ENCODE measurements around the gene MS4A7.

The MS4A7 gene

GRCh38 chr11:60389279-60389910, 11.1 kb downstream of the MS4A7 start:
- DNase-seq (peak; percentile 54), ATAC-seq (replicated peaks) (peak; percentile 99)
- Mint-ChIP-seq H3K27me3 (no peaks in the 10 kb centered on the region), H3K27ac (peak overlapping the region; percentile 65), H3K36me3 (peaks cover 13 to 26% of the 10 kb centered on the region in 2 donors), H3K4me1 (peaks cover 19 to 33% of the 10 kb centered on the region in 2 donors), H3K4me3 (peak overlapping the region; percentile 0 to 37), H3K9me3 (peaks cover 5% of the 10 kb centered on the region in 2 donors)

- Mint-ChIP-seq H3K27ac (peak overlapping the region; percentile 79), H3K9me3 (peaks cover 5 to 6% of the 10 kb centered on the region in 2 donors), H3K27me3 (no peaks in the 10 kb centered on the region), H3K4me3 (no peak overlapping the region), H3K36me3 (peaks cover 15 to 21% of the 10 kb centered on the region in 2 donors), H3K4me1 (peaks cover 24 to 32% of the 10 kb centered on the region in 2 donors)
- DNase-seq (no peak), ATAC-seq (replicated peaks) (peak in 1 of 2 donors; percentile 22)
Measured at GRCh38 chr11:60390419-60390818, 12.1 kb downstream of the MS4A7 start.

GRCh38 chr11:60392361-60392760, 14.0 kb downstream of the MS4A7 start:
- no peaks in the 10 kb centered on the region for H3K27me3 Mint-ChIP-seq
- H3K9me3 Mint-ChIP-seq = peaks cover 0 to 5% of the 10 kb centered on the region in 2 donors
- H3K36me3 Mint-ChIP-seq = peaks cover 8 to 14% of the 10 kb centered on the region in 2 donors
- no peak for DNase-seq
- ATAC-seq (replicated peaks) = no peak
- peaks cover 38 to 40% of the 10 kb centered on the region in 2 donors for H3K4me1 Mint-ChIP-seq
- no peak overlapping the region for H3K27ac Mint-ChIP-seq
- no peak overlapping the region for H3K4me3 Mint-ChIP-seq

GRCh38 chr11:60393016-60393415, 14.7 kb downstream of the MS4A7 start:
- no peak for ATAC-seq (replicated peaks)
- Mint-ChIP-seq H3K27ac (no peak overlapping the region), H3K4me3 (no peak overlapping the region), H3K9me3 (peaks cover 0 to 5% of the 10 kb centered on the region in 2 donors), H3K36me3 (peaks cover 7 to 8% of the 10 kb centered on the region in 2 donors), H3K27me3 (no peaks in the 10 kb centered on the region), H3K4me1 (peaks cover 43 to 45% of the 10 kb centered on the region in 2 donors)
- no peak for DNase-seq

- Mint-ChIP-seq H3K9me3 (peaks cover 0 to 5% of the 10 kb centered on the region in 2 donors), H3K36me3 (peaks cover 8 to 10% of the 10 kb centered on the region in 2 donors), H3K4me1 (peaks cover 30 to 45% of the 10 kb centered on the region in 2 donors), H3K27me3 (no peaks in the 10 kb centered on the region), H3K4me3 (no peak overlapping the region), H3K27ac (no peak overlapping the region)
- ATAC-seq (replicated peaks) (no peak), DNase-seq (no peak)
Measured at GRCh38 chr11:60394666-60395380, 16.5 kb downstream of the MS4A7 start.

GRCh38 chr11:60396382-60396781, 18.1 kb downstream of the MS4A7 start, which contains the start of gene MS4A14:
MS4A14 (plus strand) TSS chr11:60396459; CDS start chr11:60396579, 120 bp downstream.
- Mint-ChIP-seq H3K4me1 (peaks cover 28 to 46% of the 10 kb centered on the region in 2 donors), H3K4me3 (peak within 1 kb of the TSS; percentile 16 to 51), H3K9me3 (peaks cover 1 to 3% of the 10 kb centered on the region in 2 donors), H3K27ac (peak within 1 kb of the TSS; percentile 92), H3K27me3 (no peaks in the 10 kb centered on the region), H3K36me3 (peaks cover 6 to 13% of the 10 kb centered on the region in 2 donors)
- no peak for DNase-seq
- ATAC-seq (replicated peaks) = peak; percentile 60 to 72

GRCh38 chr11:60396799-60397198, 18.5 kb downstream of the MS4A7 start:
- peaks cover 6 to 17% of the 10 kb centered on the region in 2 donors for H3K36me3 Mint-ChIP-seq
- H3K27me3 Mint-ChIP-seq = no peaks in the 10 kb centered on the region
- H3K27ac Mint-ChIP-seq = peak overlapping the region; percentile 92
- peak; percentile 16 for DNase-seq
- H3K4me3 Mint-ChIP-seq = peak overlapping the region; percentile 16 to 51
- peak; percentile 94 for ATAC-seq (replicated peaks)
- peaks cover 31 to 49% of the 10 kb centered on the region in 2 donors for H3K4me1 Mint-ChIP-seq
- H3K9me3 Mint-ChIP-seq = peaks cover 3 to 5% of the 10 kb centered on the region in 2 donors

GRCh38 chr11:60420015-60420414, 41.7 kb downstream of the MS4A7 start:
- ATAC-seq (replicated peaks) (no peak), DNase-seq (no peak)
- Mint-ChIP-seq H3K36me3 (peaks cover 9% of the 10 kb centered on the region in 2 donors), H3K27ac (no peak overlapping the region), H3K9me3 (peaks cover 10 to 11% of the 10 kb centered on the region in 2 donors), H3K4me3 (no peak overlapping the region), H3K4me1 (peaks cover 15 to 30% of the 10 kb centered on the region in 2 donors), H3K27me3 (no peaks in the 10 kb centered on the region)

- Mint-ChIP-seq H3K27me3 (no peaks in the 10 kb centered on the region), H3K9me3 (peaks cover 4 to 6% of the 10 kb centered on the region in 2 donors), H3K4me1 (peaks cover 9% of the 10 kb centered on the region in 2 donors), H3K4me3 (no peak overlapping the region), H3K27ac (no peak overlapping the region), H3K36me3 (peaks cover 0 to 3% of the 10 kb centered on the region in 2 donors)
- DNase-seq (no peak), ATAC-seq (replicated peaks) (no peak)
Measured at GRCh38 chr11:60422609-60423008, 44.3 kb downstream of the MS4A7 start.

GRCh38 chr11:60428517-60428916, 50.2 kb downstream of the MS4A7 start:
- no peak overlapping the region for H3K4me3 Mint-ChIP-seq
- ATAC-seq (replicated peaks) (peak in 1 of 2 donors; percentile 14), DNase-seq (no peak)
- no peaks in the 10 kb centered on the region for H3K36me3 Mint-ChIP-seq
- no peak overlapping the region for H3K27ac Mint-ChIP-seq
- H3K9me3 Mint-ChIP-seq = peaks cover 0 to 3% of the 10 kb centered on the region in 2 donors
- no peaks in the 10 kb centered on the region for H3K27me3 Mint-ChIP-seq
- H3K4me1 Mint-ChIP-seq = peaks cover 13 to 17% of the 10 kb centered on the region in 2 donors

- no peak within 1 kb of the TSS for H3K27ac Mint-ChIP-seq
- H3K27me3 Mint-ChIP-seq = no peaks in the 10 kb centered on the region
- H3K9me3 Mint-ChIP-seq = peaks cover 0 to 3% of the 10 kb centered on the region in 2 donors
- ATAC-seq (replicated peaks) (no peak), DNase-seq (no peak)
- H3K4me1 Mint-ChIP-seq = peaks cover 15 to 24% of the 10 kb centered on the region in 2 donors
- no peaks in the 10 kb centered on the region for H3K36me3 Mint-ChIP-seq
- no peak within 1 kb of the TSS for H3K4me3 Mint-ChIP-seq
Measured at GRCh38 chr11:60429272-60429671, 50.9 kb downstream of the MS4A7 start, which contains the start of gene MS4A5. MS4A5 (plus strand) TSS chr11:60429572; CDS start chr11:60429675, 103 bp downstream.

- Mint-ChIP-seq H3K27ac (no peak overlapping the region), H3K4me3 (no peak overlapping the region), H3K4me1 (peaks cover 12 to 26% of the 10 kb centered on the region in 2 donors), H3K27me3 (no peaks in the 10 kb centered on the region), H3K36me3 (no peaks in the 10 kb centered on the region), H3K9me3 (peaks cover 0 to 3% of the 10 kb centered on the region in 2 donors)
- no peak for DNase-seq
- ATAC-seq (replicated peaks) = no peak
Measured at GRCh38 chr11:60431251-60431650, 52.9 kb downstream of the MS4A7 start.

GRCh38 chr11:60433401-60433800, 55.1 kb downstream of the MS4A7 start:
- DNase-seq (no peak), ATAC-seq (replicated peaks) (no peak)
- H3K27me3 Mint-ChIP-seq = no peaks in the 10 kb centered on the region
- H3K9me3 Mint-ChIP-seq = peaks cover 0 to 3% of the 10 kb centered on the region in 2 donors
- peaks cover 9 to 20% of the 10 kb centered on the region in 2 donors for H3K4me1 Mint-ChIP-seq
- H3K27ac Mint-ChIP-seq = no peak overlapping the region
- no peaks in the 10 kb centered on the region for H3K36me3 Mint-ChIP-seq
- no peak overlapping the region for H3K4me3 Mint-ChIP-seq
